Liver (tissue), 9 donors: Measurements from ENCODE around the gene FANCE. TPM values are rescaled to one million over a fixed set of nuclear protein-coding genes. Genes with fewer than 3 reads are reported as not detected.
A peak's percentile ranks its signal among the peaks of the same experiment; 100 is the strongest.

ENCODE experiments used
- DNase-seq: peaks from one replicate; pipeline ENCODE4 v3.0.0-alpha.2; 2017; ENCODE audit warnings: low spot score
- H3K27ac ChIP-seq, 2 donors: one replicate each; pipeline ENCODE4 v1.7.0; 2013; ENCODE audit warnings: inconsistent platforms in 2 of 2, low read length in 2 of 2, control low read depth in 1 of 2, low read depth in 1 of 2, mild to moderate bottlenecking in 1 of 2
- H3K27me3 ChIP-seq, 4 donors: one replicate each; pipeline versions ENCODE4 v1.6.1 to v1.7.0; 2013; ENCODE audit warnings: low read length in 3 of 4, inconsistent platforms in 1 of 4, mild to moderate bottlenecking in 1 of 4, moderate library complexity in 1 of 4; ENCODE audit not compliant: control insufficient read depth in 4 of 4, insufficient read depth in 4 of 4
- H3K36me3 ChIP-seq, 4 donors: one replicate each; pipeline versions ENCODE4 v1.6.1 to v1.7.0; 2013; ENCODE audit warnings: low read length in 3 of 4, mild to moderate bottlenecking in 3 of 4, low read depth in 1 of 4, moderate library complexity in 1 of 4; ENCODE audit not compliant: control insufficient read depth in 4 of 4, insufficient read depth in 3 of 4
- H3K4me1 ChIP-seq, 4 donors: one replicate each; pipeline versions ENCODE4 v1.6.1 to v1.7.0; 2013; ENCODE audit warnings: low read length in 3 of 4, mild to moderate bottlenecking in 3 of 4, moderate library complexity in 1 of 4; ENCODE audit not compliant: control insufficient read depth in 4 of 4, insufficient read depth in 4 of 4
- H3K4me3 ChIP-seq, 3 donors: one replicate each; pipeline versions ENCODE4 v1.6.1 to v1.7.0; 2013; ENCODE audit warnings: low read length in 3 of 3, control low read depth in 1 of 3, low read depth in 1 of 3, mild to moderate bottlenecking in 1 of 3
- H3K9ac ChIP-seq, 2 donors: one replicate each; pipeline ENCODE4 v1.7.0; 2013; ENCODE audit warnings: low read length in 2 of 2, mild to moderate bottlenecking in 2 of 2, moderate library complexity in 2 of 2, control low read depth in 1 of 2, low read depth in 1 of 2
- H3K9me3 ChIP-seq, 4 donors: one replicate each; pipeline versions ENCODE4 v1.6.1 to v1.7.0; 2013; ENCODE audit warnings: low read length in 3 of 4; ENCODE audit not compliant: control insufficient read depth in 4 of 4
- EGR1 ChIP-seq, 2 donors: IDR thresholded peaks; 2 replicates each; pipeline ENCODE4 v1.6.1; 2016 to 2018; ENCODE audit warnings: antibody characterized with exemption in 2 of 2, low read depth in 2 of 2
- FOXA1 ChIP-seq: IDR thresholded peaks from 2 replicates; pipeline ENCODE4 v1.6.1; 2016; ENCODE audit warnings: antibody characterized with exemption
- FOXA2 ChIP-seq: IDR thresholded peaks from 2 replicates; pipeline ENCODE4 v1.6.1; 2016; ENCODE audit warnings: antibody characterized with exemption
- GABPA ChIP-seq, 2 donors: IDR thresholded peaks in 1 of 2; conservative IDR thresholded peaks in 1 of 2; 2 replicates each; pipeline ENCODE4 v1.6.1; 2016; ENCODE audit warnings: antibody characterized with exemption in 2 of 2, mild to moderate bottlenecking in 1 of 2, moderate library complexity in 1 of 2
- HNF4A ChIP-seq, 2 donors: conservative IDR thresholded peaks; 2 replicates each; pipeline ENCODE4 v1.6.1; 2016; ENCODE audit warnings: antibody characterized with exemption in 2 of 2, mild to moderate bottlenecking in 2 of 2
- JUND ChIP-seq, 2 donors: IDR thresholded peaks; 2 replicates each; pipeline ENCODE4 v1.6.1; 2016; ENCODE audit warnings: antibody characterized with exemption in 2 of 2
- MAX ChIP-seq: IDR thresholded peaks from 2 replicates; pipeline ENCODE4 v1.6.1; 2016; ENCODE audit warnings: antibody characterized with exemption
- NR2F2 ChIP-seq: IDR thresholded peaks from 2 replicates; pipeline ENCODE4 v1.6.1; 2016; ENCODE audit warnings: antibody characterized with exemption
- RAD21 ChIP-seq, 2 donors: IDR thresholded peaks; 2 replicates each; pipeline ENCODE4 v1.6.1; 2016; ENCODE audit warnings: antibody characterized with exemption in 2 of 2, mild to moderate bottlenecking in 2 of 2
- REST ChIP-seq: IDR thresholded peaks from 2 replicates; pipeline ENCODE4 v1.6.1; 2016; ENCODE audit warnings: antibody characterized with exemption, mild to moderate bottlenecking
- RXRA ChIP-seq, 2 donors: IDR thresholded peaks; 2 replicates each; pipeline ENCODE4 v1.6.1; 2017 to 2018; ENCODE audit warnings: antibody characterized with exemption in 2 of 2, mild to moderate bottlenecking in 1 of 2
- SP1 ChIP-seq: IDR thresholded peaks from 2 replicates; pipeline ENCODE4 v1.6.1; 2018; ENCODE audit warnings: antibody characterized with exemption, mild to moderate bottlenecking
- TAF1 ChIP-seq: conservative IDR thresholded peaks from 2 replicates; pipeline ENCODE4 v1.6.1; 2016; ENCODE audit warnings: antibody characterized with exemption, mild to moderate bottlenecking
- YY1 ChIP-seq: IDR thresholded peaks from 2 replicates; pipeline ENCODE4 v1.6.1; 2016; ENCODE audit warnings: antibody characterized with exemption, mild to moderate bottlenecking
- ZBTB33 ChIP-seq: IDR thresholded peaks from 2 replicates; pipeline ENCODE4 v1.6.1; 2016; ENCODE audit warnings: antibody characterized with exemption
- WGBS: extraction: QIAGEN DNeasy Blood & Tissue Kit; methylation state at CpG from one replicate; pipeline ENCODE4 v1.1.7; 2013; 5-methylcytosine and 5-hydroxymethylcytosine counted together
- polyA plus RNA-seq, 2 donors: library from polyadenylated mRNA; stranded (reverse) in 1 of 2; unstranded in 1 of 2; fragments of 200-250 nt in 1 of 2; fragments of >200 nt in 1 of 2; fragmentation: Nextera tagmentation in 1 of 2; extraction: Ambion mirVana in 1 of 2; gene quantifications; one replicate each; pipeline versions ENCODE4 v1.2.1 to v1.2.3, GENCODE V29; 2013 to 2015
- total RNA-seq, 2 donors: library from RNA; depleted of rRNA; stranded (reverse); fragments of >200 nt; gene quantifications; one replicate each; pipeline ENCODE4 v1.2.3, GENCODE V29; 2014
- TF ChIP-seq, protein P1 (sequence below): fragments of 150-350 bp; IDR thresholded peaks from 2 replicates; pipeline ENCODE4 v1.5.1; 2017; ENCODE audit warnings: improper control_type of control experiment, low read depth, low read length; ENCODE audit not compliant: missing input control
- donor health status: healthy.
- donor health status: healthy.
- donor health status: healthy.
- donor health status: healthy.
- donor health status: healthy.

FANCE gene
- total and polyA plus RNA-seq, 4 donors = 0.11 to 4.2 (median 0.79) TPM

GRCh38 chr6:35496841-35497570, 44.9 kb downstream of the FANCE start, which contains the start of gene TEAD3:
TSS of gene TEAD3 (minus strand) at chr6:35497079.
- Histone ChIP-seq H3K4me1 (peaks cover 9 to 27% (median 17%) of the 10 kb centered on the region in 4 donors), H3K9ac (peak within 1 kb of the TSS; percentile 23 to 68), H3K4me3 (peak within 1 kb of the TSS; percentile 44 to 88 (median 65)), H3K27ac (peak within 1 kb of the TSS; percentile 28 to 81), H3K9me3 (no peaks in the 10 kb centered on the region), H3K27me3 (no peaks in the 10 kb centered on the region), H3K36me3 (no peaks in the 10 kb centered on the region)
- DNase-seq = peak; percentile 66
- WGBS = under 1% methylated on average over 98 of the region's 98 CpGs
- no peak for TF ChIP-seq ZBTB33
- no peak for TF ChIP-seq REST
- no peak for TF ChIP-seq YY1
- TF ChIP-seq FOXA2 = no peak
- TF ChIP-seq MAX = no peak
- no peak for TF ChIP-seq RAD21 (IDR thresholded peaks at IDR 0.05)
- TF ChIP-seq RXRA (IDR thresholded peaks at IDR 0.05) = no peak
- TF ChIP-seq TAF1 = no peak
- no peak for TF ChIP-seq HNF4A (conservative IDR thresholded peaks at IDR 0.05)
- no peak for TF ChIP-seq FOXA1
- TF ChIP-seq EGR1 (IDR thresholded peaks at IDR 0.05; ENCODE audit: low read depth in 2 of 2) = no peak
- TF ChIP-seq JUND (IDR thresholded peaks at IDR 0.05) = no peak
- no peak for TF ChIP-seq SP1
- TF ChIP-seq, protein P1, sequence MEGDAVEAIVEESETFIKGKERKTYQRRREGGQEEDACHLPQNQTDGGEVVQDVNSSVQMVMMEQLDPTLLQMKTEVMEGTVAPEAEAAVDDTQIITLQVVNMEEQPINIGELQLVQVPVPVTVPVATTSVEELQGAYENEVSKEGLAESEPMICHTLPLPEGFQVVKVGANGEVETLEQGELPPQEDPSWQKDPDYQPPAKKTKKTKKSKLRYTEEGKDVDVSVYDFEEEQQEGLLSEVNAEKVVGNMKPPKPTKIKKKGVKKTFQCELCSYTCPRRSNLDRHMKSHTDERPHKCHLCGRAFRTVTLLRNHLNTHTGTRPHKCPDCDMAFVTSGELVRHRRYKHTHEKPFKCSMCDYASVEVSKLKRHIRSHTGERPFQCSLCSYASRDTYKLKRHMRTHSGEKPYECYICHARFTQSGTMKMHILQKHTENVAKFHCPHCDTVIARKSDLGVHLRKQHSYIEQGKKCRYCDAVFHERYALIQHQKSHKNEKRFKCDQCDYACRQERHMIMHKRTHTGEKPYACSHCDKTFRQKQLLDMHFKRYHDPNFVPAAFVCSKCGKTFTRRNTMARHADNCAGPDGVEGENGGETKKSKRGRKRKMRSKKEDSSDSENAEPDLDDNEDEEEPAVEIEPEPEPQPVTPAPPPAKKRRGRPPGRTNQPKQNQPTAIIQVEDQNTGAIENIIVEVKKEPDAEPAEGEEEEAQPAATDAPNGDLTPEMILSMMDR = no peak
- no peak for TF ChIP-seq GABPA (IDR thresholded peaks at IDR 0.05 in 1 of 2, conservative IDR thresholded peaks at IDR 0.05 in 1 of 2)
- TF ChIP-seq NR2F2 = no peak
